GM19468 (cell line): ENCODE data around the gene NECAB2.

Experiments
- ATAC-seq: cut with Tn5 transposase; IDR thresholded peaks from one replicate; pipeline ENCODE4 v1.9.1; 2021; ENCODE audit warnings: mild to moderate bottlenecking, moderate library complexity, moderate number of reproducible peaks; ENCODE audit not compliant: unreplicated experiment; ENCODE audit errors: extremely low read depth

Gene NECAB2

GRCh38 chr16:84038469-84038868 lies 70.4 kb downstream of the NECAB2 start:
- ATAC-seq, result no peak

- ATAC-seq, result no peak
Measured at GRCh38 chr16:84039696-84040095, 71.7 kb downstream of the NECAB2 start.

DNA sequence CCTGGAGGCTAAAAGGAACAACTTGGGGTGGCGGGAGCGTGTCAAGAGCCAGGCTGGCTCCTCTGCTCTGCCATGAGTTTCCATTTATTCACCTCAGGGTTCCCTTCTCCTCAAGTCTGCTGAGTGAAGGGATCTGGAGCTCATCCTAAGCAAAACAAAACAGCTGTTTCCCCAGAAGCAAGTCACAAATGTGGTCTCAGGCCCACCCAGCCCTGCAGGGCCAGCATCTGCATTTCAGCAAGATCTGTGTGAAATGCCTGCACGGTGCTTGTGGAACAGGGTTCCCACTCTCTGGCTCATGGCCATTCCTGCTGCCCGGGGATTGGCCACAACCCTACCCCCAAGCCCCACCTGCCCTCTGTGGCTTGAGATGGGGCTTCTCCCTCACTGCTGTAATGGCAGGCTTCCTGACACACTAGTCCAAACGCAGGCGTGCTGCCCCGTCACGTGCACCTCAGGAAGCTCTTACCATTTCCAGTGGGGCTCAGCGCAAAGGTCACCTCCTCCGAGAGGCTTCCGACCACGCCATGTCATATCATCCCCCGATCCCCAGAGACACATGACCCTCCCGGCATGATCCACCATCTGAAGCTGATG lies 72.3 kb downstream of the NECAB2 start:
- no peak for ATAC-seq

- no peak for ATAC-seq
Measured at GRCh38 chr16:84040823-84041820, 73.1 kb downstream of the NECAB2 start.

DNA sequence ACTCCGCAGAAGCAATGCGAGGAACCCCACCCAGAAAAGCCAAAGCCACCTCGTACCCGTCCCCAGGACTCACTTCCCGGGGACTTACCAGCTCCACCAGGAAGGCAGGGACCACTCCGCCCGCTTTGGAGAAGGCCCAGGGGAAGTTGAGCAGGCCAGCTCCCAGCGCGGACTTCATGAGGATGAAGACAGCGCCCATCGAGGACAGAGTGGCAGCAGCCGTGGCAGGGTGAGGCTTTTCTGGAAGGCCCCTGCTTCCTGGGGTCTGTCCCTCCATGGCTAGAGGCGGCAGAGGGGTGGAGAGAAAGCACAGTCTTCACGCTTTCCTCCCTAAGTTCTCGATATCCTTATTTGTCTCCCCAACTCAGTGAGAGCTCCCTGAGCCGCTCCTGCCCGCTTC lies 73.8 kb downstream of the NECAB2 start:
- ATAC-seq, result no peak

- no peak for ATAC-seq
Measured at GRCh38 chr16:84042308-84042878, 74.3 kb downstream of the NECAB2 start, which contains the start of gene SLC38A8. Gene SLC38A8, minus strand, starts transcription at chr16:84042795. Its CDS starts 638 bp downstream, at chr16:84042157.

GRCh38 chr16:84042879-84043485 lies 74.9 kb downstream of the NECAB2 start:
- no peak for ATAC-seq

DNA sequence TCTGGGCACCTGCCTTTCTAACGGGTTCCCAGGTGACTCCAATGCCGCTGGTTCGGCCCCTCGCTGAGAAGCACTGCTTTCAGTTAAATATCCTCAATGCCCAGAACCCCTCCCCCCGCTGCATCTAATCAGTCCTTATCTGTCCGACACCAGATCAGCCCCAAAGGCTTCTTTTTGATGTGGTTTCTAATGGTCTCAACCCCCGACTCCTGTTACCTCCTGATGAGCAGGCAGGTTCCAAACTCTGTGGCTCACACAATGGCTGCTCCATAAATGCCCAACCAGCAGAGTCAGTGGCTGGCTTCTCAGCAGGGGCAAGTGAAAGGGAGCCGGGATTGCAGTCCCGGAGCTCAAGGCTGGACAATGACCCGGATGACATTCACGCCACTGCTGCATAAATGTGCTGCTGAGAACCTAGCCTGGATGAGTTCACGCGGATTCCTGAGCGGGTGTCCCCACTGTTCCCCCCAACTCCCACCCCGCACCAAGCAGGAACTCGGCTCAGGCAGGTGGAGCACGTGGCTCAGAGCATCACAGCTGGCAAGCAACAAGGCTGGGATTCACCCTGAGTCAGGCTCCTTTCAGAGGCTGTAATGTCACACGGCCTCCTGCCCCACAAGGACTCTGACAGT lies 75.6 kb downstream of the NECAB2 start:
- ATAC-seq, result no peak

GRCh38 chr16:84044118-84044488 lies 76.1 kb downstream of the NECAB2 start:
- ATAC-seq, result no peak

- no peak for ATAC-seq
Measured at GRCh38 chr16:84045001-84045817, 77.2 kb downstream of the NECAB2 start.

- ATAC-seq, result no peak
Measured at GRCh38 chr16:84045818-84046470, 77.9 kb downstream of the NECAB2 start.

DNA sequence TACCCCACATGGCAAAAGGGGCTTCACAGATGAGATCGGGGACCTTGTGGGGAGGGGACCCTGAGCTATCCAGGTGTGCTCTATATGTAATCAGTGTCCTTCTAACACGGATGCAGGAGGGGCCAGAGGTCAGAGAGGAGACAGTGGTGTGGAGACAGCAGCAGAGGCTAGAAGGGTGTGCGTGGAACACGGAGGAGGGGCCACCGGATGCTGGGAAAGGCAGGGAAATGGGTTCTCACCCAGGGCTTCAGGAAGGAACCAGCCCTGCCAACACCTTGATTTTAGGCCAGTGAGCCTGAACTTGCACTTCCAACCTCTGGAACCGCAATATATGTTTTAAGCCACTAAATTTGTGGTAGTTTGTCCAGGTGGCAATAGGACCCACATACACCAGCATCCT lies 79.2 kb downstream of the NECAB2 start:
- no peak for ATAC-seq

- no peak for ATAC-seq
Measured at GRCh38 chr16:84047626-84048025, 79.6 kb downstream of the NECAB2 start.

- no peak for ATAC-seq
Measured at GRCh38 chr16:84048270-84048669, 80.2 kb downstream of the NECAB2 start.

DNA sequence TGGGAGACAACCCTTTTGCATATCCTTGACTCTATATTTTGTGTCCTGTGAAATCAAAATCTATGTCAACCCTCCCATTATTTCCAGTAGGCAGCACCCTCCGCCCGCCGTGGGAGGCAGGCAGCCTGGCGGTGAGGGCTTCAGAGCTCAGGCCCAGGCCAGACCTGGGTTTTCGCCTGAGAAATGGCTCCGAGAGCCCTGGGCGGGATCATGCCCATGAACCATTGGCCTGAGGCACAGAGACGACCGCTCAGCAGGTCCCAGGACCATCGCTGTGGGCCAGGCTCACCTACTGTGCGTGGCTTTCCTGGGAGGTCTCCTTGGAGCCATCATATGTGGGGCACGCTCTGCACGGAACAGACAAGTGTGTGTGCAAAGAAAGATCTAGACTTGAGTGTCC lies 80.8 kb downstream of the NECAB2 start:
- ATAC-seq, result no peak

GRCh38 chr16:84049403-84050060 lies 81.5 kb downstream of the NECAB2 start:
- ATAC-seq, result no peak

DNA sequence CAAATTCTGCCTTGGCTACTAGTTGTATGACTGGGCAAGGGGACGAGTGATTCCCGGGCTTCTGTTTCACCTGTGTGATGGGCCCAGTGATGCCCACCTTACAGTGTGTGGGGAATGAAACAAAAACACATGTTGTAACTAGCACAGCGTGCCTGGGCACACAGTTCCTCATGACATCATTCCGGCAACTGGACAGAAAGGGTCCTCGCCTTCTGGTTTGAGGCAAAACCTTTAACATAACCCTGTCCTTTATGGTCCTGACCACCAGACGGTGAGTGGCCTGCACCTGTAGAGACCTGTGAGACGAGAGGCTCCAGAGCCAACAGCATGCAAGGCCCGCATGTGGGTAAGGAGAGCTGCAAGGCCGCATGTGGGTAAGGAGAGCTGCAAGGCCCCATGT lies 82.3 kb downstream of the NECAB2 start:
- ATAC-seq, result no peak

- ATAC-seq, result no peak
Measured at GRCh38 chr16:84052071-84052622, 84.1 kb downstream of the NECAB2 start.
